ENCODE data around the gene AR.
"Not testable (repeated sequence)": the region's sequence is repeated elsewhere in the genome, so short reads cannot be mapped to it uniquely, and the experiment has no call there.

Gene AR

GRCh38 chrX:67651437-67652142, 107.8 kb downstream of the AR start:
- no peak for DNase-seq

GRCh38 chrX:67652543-67652942, 108.7 kb downstream of the AR start:
- no peak for DNase-seq

GRCh38 chrX:67654301-67654700, 110.5 kb downstream of the AR start:
- no peak for DNase-seq

GRCh38 chrX:67665583-67665982, 121.8 kb downstream of the AR start:
- no peak for DNase-seq

- DNase-seq = not testable (repeated sequence)
These were observed 126.9 kb downstream of the AR start for GRCh38 chrX:67670717-67671116.

GRCh38 chrX:67673741-67674274, 130.0 kb downstream of the AR start:
- no peak for DNase-seq

- no peak for DNase-seq
These were observed 130.9 kb downstream of the AR start for GRCh38 chrX:67674741-67675140.

GRCh38 chrX:67684136-67684535, 140.3 kb downstream of the AR start:
- DNase-seq = no peak

GRCh38 chrX:67692246-67692645, 148.4 kb downstream of the AR start:
- no peak for DNase-seq

GRCh38 chrX:67693928-67694327, 150.1 kb downstream of the AR start:
- no peak for DNase-seq

GRCh38 chrX:67697452-67697851, 153.6 kb downstream of the AR start:
- no peak for DNase-seq

GRCh38 chrX:67700602-67701001, 156.8 kb downstream of the AR start:
- no peak for DNase-seq

- no peak for DNase-seq
These were observed 170.2 kb downstream of the AR start for GRCh38 chrX:67714004-67714403.

GRCh38 chrX:67717571-67717970, 173.8 kb downstream of the AR start:
- no peak for DNase-seq

GRCh38 chrX:67718926-67719325, 175.1 kb downstream of the AR start:
- no peak for DNase-seq

- no peak for DNase-seq
These were observed 176.5 kb downstream of the AR start for GRCh38 chrX:67720344-67720743.

GRCh38 chrX:67721321-67721720, 177.5 kb downstream of the AR start:
- no peak for DNase-seq

GRCh38 chrX:67723580-67724351, 179.9 kb downstream of the AR start:
- DNase-seq = no peak

GRCh38 chrX:67724359-67725110, 180.7 kb downstream of the AR start:
- DNase-seq = no peak

GRCh38 chrX:67725471-67725870, 181.7 kb downstream of the AR start:
- DNase-seq = no peak

GRCh38 chrX:67726018-67726417, 182.2 kb downstream of the AR start:
- DNase-seq = no peak

GRCh38 chrX:67727576-67727975, 183.8 kb downstream of the AR start:
- DNase-seq = no peak

- no peak for DNase-seq
These were observed 186.5 kb downstream of the AR start for GRCh38 chrX:67730296-67730695.

GRCh38 chrX:67731061-67731460, 187.2 kb downstream of the AR start:
- DNase-seq = no peak
